Lower leg skin (tissue), 3 donors: ENCODE results near the gene CCDC69.

Experiments
- CTCF ChIP-seq, 3 donors: fragments of 450-650 bp; IDR thresholded peaks; one replicate each; pipeline ENCODE4 v1.5.1; 2016; ENCODE audit warnings: antibody characterized with exemption in 3 of 3, mild to moderate bottlenecking in 3 of 3, moderate library complexity in 2 of 3
- POLR2A ChIP-seq, 2 donors: fragments of 450-650 bp; IDR thresholded peaks; one replicate each; pipeline ENCODE4 v1.6.1; 2016 to 2017; ENCODE audit warnings: antibody characterized with exemption in 2 of 2, mild to moderate bottlenecking in 1 of 2, moderate library complexity in 1 of 2

- TF ChIP-seq POLR2A (IDR thresholded peaks at IDR 0.05) (no peak), CTCF (IDR thresholded peaks at IDR 0.05) (no peak)
Measured at GRCh38 chr5:151153300-151153699, 70.6 kb downstream of the CCDC69 start.
